Lung (tissue), 13 donors: Measurements from ENCODE around the gene JUP. TPM values are rescaled to one million over a fixed set of nuclear protein-coding genes. Genes with fewer than 3 reads are reported as not detected.

Source experiments
- ATAC-seq: fragments of 200-7000 bp; cut with Tn5 transposase; one replicate; pipeline ENCODE4 v1.9.1; 2020; ENCODE audit warnings: moderate number of reproducible peaks; ENCODE audit not compliant: insufficient read depth, low FRiP score
- DNase-seq, 3 donors: peaks; one replicate each; pipeline ENCODE4 v3.0.0-alpha.2; 2013 to 2017
- H3K27ac ChIP-seq, 2 donors: one replicate each; pipeline ENCODE4 v1.5.1; 2013; ENCODE audit warnings: mild to moderate bottlenecking in 2 of 2, moderate library complexity in 2 of 2, control low read depth in 1 of 2, inconsistent platforms in 1 of 2, low read depth in 1 of 2, low read length in 1 of 2
- H3K27me3 ChIP-seq, 3 donors: one replicate each; pipeline ENCODE4 v1.5.1; 2013; ENCODE audit warnings: low read length in 2 of 3; ENCODE audit not compliant: control insufficient read depth in 3 of 3, insufficient read depth in 3 of 3
- H3K36me3 ChIP-seq, 4 donors: one replicate each; pipeline ENCODE4 v1.5.1; 2013; ENCODE audit warnings: low read length in 4 of 4, mild to moderate bottlenecking in 1 of 4, moderate library complexity in 1 of 4; ENCODE audit not compliant: control insufficient read depth in 4 of 4, insufficient read depth in 4 of 4
- H3K4me1 ChIP-seq, 5 donors: one replicate each; pipeline ENCODE4 v1.5.1; 2013; ENCODE audit warnings: low read length in 5 of 5, mild to moderate bottlenecking in 2 of 5, moderate library complexity in 1 of 5; ENCODE audit not compliant: control insufficient read depth in 5 of 5, insufficient read depth in 5 of 5
- H3K4me3 ChIP-seq: one replicate; pipeline ENCODE4 v1.5.1; 2013; ENCODE audit warnings: mild to moderate bottlenecking, control low read depth, moderate library complexity
- H3K9ac ChIP-seq, 2 donors: one replicate each; pipeline ENCODE4 v1.5.1; 2013; ENCODE audit warnings: low read length in 2 of 2, control low read depth in 1 of 2; ENCODE audit not compliant: insufficient read depth in 1 of 2
- H3K9me3 ChIP-seq, 4 donors: one replicate each; pipeline ENCODE4 v1.5.1; 2013; ENCODE audit warnings: low read length in 3 of 4, mild to moderate bottlenecking in 1 of 4, moderate library complexity in 1 of 4; ENCODE audit not compliant: control insufficient read depth in 4 of 4, insufficient read depth in 3 of 4
- WGBS, 2 donors: extraction: QIAGEN DNeasy Blood & Tissue Kit; methylation state at CpG; one replicate each; pipeline ENCODE4 v1.1.7; 2013; 5-methylcytosine and 5-hydroxymethylcytosine counted together
- polyA plus RNA-seq, 2 donors: library from polyadenylated mRNA; stranded (reverse); fragments of 200-250 nt; gene quantifications; one replicate each; pipeline ENCODE4 v1.2.1, GENCODE V29; 2013
- small RNA-seq: library from RNA; depleted of rRNA; stranded (forward); fragments of <200 nt; gene quantifications from one replicate; pipeline ENCODE3, GENCODE V24; 2014; ENCODE audit warnings: low replicate concordance
- total RNA-seq, 2 donors: library from RNA; depleted of rRNA in 1 of 2; stranded (reverse); fragments of >200 nt in 1 of 2; gene quantifications; one replicate each; pipeline ENCODE4 v1.2.1, GENCODE V29; 2014 to 2021
- TF ChIP-seq, protein P1 (sequence below): IDR thresholded peaks from 2 replicates; pipeline ENCODE4 v1.5.1; 2012; ENCODE audit warnings: mild to moderate bottlenecking; ENCODE audit errors: control extremely low read depth, extremely low read depth
- donor health status: control.
- donor health status: control.
- donor health status: Bipolar disorder and iron deficiency.
- donor health status: healthy.
- donor health status: DM: yes; HTN: yes; CAD: no.

Gene JUP
- total and polyA plus RNA-seq, 4 donors: 60.9 to 150 (median 101) TPM

DNA sequence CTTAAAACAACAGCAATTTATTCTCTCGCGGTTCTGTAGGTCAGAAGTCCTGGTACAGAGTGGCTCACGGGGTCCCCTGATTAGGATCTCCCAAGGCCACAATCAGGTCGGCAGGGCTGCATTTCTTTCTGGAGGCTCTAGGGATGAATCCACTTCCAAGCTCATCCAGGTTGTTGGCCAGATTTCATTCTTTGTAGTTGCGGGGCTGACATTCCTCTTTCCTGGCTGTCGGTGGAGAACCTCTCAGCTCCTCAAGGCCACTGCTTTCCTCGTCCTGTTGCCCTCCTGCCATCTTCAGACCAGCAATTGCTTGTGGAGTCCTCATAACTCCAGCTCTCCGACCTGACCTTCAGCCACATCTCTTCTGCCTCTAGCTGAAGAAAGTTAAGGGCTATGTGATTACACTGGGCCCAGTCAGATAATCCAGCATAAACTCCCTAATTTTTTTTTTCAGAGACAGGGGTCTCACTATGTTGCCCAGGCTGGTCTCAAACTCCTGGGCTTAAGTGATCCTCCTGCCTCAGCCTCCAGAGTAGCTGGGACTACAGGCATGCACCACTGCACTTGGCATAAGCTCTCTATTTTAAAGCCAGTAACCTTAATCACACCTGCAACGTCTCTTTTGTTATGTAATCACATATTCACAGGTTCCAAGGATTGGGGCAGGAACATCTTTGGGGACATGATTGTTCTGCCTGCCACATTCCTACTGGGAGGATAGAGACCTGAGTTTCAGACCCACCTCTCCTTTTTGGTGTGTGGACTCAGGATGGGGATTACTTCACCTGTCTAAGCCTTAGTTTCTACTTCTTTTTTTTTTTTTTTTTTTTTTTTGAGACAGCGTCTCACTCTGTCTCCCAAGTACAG, 78.5 kb downstream of the JUP start:
- TF ChIP-seq, protein P1, sequence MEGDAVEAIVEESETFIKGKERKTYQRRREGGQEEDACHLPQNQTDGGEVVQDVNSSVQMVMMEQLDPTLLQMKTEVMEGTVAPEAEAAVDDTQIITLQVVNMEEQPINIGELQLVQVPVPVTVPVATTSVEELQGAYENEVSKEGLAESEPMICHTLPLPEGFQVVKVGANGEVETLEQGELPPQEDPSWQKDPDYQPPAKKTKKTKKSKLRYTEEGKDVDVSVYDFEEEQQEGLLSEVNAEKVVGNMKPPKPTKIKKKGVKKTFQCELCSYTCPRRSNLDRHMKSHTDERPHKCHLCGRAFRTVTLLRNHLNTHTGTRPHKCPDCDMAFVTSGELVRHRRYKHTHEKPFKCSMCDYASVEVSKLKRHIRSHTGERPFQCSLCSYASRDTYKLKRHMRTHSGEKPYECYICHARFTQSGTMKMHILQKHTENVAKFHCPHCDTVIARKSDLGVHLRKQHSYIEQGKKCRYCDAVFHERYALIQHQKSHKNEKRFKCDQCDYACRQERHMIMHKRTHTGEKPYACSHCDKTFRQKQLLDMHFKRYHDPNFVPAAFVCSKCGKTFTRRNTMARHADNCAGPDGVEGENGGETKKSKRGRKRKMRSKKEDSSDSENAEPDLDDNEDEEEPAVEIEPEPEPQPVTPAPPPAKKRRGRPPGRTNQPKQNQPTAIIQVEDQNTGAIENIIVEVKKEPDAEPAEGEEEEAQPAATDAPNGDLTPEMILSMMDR: no peak
- peaks cover 0 to 3% (median 0%) of the 10 kb centered on the region in 3 donors for H3K27me3 ChIP-seq
- no peaks in the 10 kb centered on the region for H3K4me1 ChIP-seq
- 81 to 86% methylated on average over 10 of the region's 10 CpGs for WGBS, 2 donors
- DNase-seq (no peak), ATAC-seq (no peak)
- no peaks in the 10 kb centered on the region for H3K9me3 ChIP-seq
- no peak overlapping the region for H3K27ac ChIP-seq
- no peaks in the 10 kb centered on the region for H3K36me3 ChIP-seq
- no peak overlapping the region for H3K9ac ChIP-seq
- H3K4me3 ChIP-seq: no peak overlapping the region

DNA sequence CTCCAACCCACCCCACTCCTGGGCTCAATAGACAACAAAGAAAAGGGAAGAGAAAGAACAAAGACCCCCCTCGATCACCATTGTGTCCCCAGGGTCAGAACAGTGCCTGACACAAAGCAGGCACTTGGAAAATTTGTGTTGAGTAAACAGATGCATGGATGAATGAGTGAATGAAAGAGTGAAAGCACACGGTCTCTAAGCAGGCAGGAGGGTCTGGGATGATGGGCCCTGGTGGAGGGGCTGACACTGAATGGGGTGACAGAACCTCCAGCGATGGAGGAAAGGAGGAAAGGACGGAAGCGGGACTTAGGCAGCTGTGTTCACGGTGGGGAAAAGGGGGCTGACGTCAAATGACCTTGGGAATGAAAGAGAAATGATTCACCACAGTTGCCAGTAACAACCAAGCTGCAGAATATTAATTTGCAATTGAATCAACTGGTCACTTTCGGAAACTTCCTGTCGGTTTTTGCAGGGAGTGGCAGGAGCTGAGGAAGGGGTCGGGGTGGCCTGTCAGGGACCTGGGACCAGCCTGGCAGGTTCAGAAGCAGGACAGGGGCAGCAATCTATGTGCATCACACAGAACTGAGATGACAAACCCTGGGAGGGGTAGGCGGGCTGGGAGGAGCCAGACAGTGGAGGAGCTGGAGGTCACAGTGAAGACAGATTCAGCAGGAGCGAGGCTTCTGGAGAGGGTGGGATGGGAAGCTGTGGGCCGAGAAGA, 81.1 kb downstream of the JUP start:
- no peaks in the 10 kb centered on the region for H3K9me3 ChIP-seq
- H3K36me3 ChIP-seq: no peaks in the 10 kb centered on the region
- TF ChIP-seq, protein P1: no peak
- DNase-seq (peak in 2 of 3 donors; percentile 11), ATAC-seq (no peak)
- no peak overlapping the region for H3K4me3 ChIP-seq
- H3K27ac ChIP-seq: no peak overlapping the region
- H3K9ac ChIP-seq: no peak overlapping the region
- H3K27me3 ChIP-seq: no peaks in the 10 kb centered on the region
- no peaks in the 10 kb centered on the region for H3K4me1 ChIP-seq
- 74 to 79% methylated on average over 13 of the region's 13 CpGs for WGBS, 2 donors

Small RNA genes within 50 kb of the gene (small RNA-seq; reads per million reads assigned to genes)
- gene RN7SL399P: not detected
- gene RNA5SP442: not detected

Other genes starting within 250 kb of the JUP start
- not detected for gene KRT9, start 214.7 kb downstream of the JUP start, total RNA-seq
- not detected for gene KRT9, start 214.7 kb downstream of the JUP start, polyA plus RNA-seq
- gene KRT14, start 199.8 kb downstream of the JUP start, total RNA-seq: under 1 TPM in 1 of 2 donors, not detected in 1; 0.71 TPM
- under 1 TPM; 0.37 to 0.63 TPM for gene KRT14, start 199.8 kb downstream of the JUP start, polyA plus RNA-seq
- gene KRT16, start 173.9 kb downstream of the JUP start, total RNA-seq: under 1 TPM in 1 of 2 donors, not detected in 1; 0.28 TPM
- under 1 TPM; 0.10 to 0.18 TPM for gene KRT16, start 173.9 kb downstream of the JUP start, polyA plus RNA-seq
- gene KRT17, start 162.1 kb downstream of the JUP start, total RNA-seq: 10 to 100 TPM; 39.8 to 45.4 TPM
- gene KRT17, start 162.1 kb downstream of the JUP start, polyA plus RNA-seq: 10 to 100 TPM; 27.3 to 47.2 TPM
- 100 to 1,000 TPM; 381 to 872 TPM for gene EIF1, start 97.8 kb downstream of the JUP start, total RNA-seq
- gene EIF1, start 97.8 kb downstream of the JUP start, polyA plus RNA-seq: 100 to 1,000 TPM; 485 to 867 TPM
- not detected for gene GAST, start 74.4 kb downstream of the JUP start, total RNA-seq
- not detected for gene GAST, start 74.4 kb downstream of the JUP start, polyA plus RNA-seq
- under 1 TPM; 0.21 to 0.26 TPM for gene HAP1, start 52.1 kb downstream of the JUP start, total RNA-seq
- gene HAP1, start 52.1 kb downstream of the JUP start, polyA plus RNA-seq: under 1 TPM; 0.07 to 0.57 TPM
- gene P3H4, start 25.2 kb upstream of the JUP start, total RNA-seq: 10 to 100 TPM; 12.3 to 13.2 TPM
- 1 to 10 TPM; 6.8 to 9.6 TPM for gene P3H4, start 25.2 kb upstream of the JUP start, polyA plus RNA-seq
- gene FKBP10, start 26.3 kb upstream of the JUP start, total RNA-seq: 10 to 100 TPM; 53.2 to 64.4 TPM
- 10 to 100 TPM; 32.6 to 43.3 TPM for gene FKBP10, start 26.3 kb upstream of the JUP start, polyA plus RNA-seq
- 10 to 100 TPM; 36.5 to 39.4 TPM for gene NT5C3B, start 49.5 kb upstream of the JUP start, total RNA-seq
- gene NT5C3B, start 49.5 kb upstream of the JUP start, polyA plus RNA-seq: 10 to 100 TPM; 34.9 to 68.5 TPM
- under 1 TPM in 1 of 2 donors, not detected in 1; 0.09 TPM for gene KLHL10, start 51.1 kb upstream of the JUP start, total RNA-seq
- under 1 TPM; 0.08 to 0.12 TPM for gene KLHL10, start 51.1 kb upstream of the JUP start, polyA plus RNA-seq
- gene KLHL11, start 78.7 kb upstream of the JUP start, total RNA-seq: 10 to 100 TPM; 12.2 to 27.7 TPM
- 1 to 10 TPM in 1 of 2 donors, under 1 TPM in 1; 0.63 to 1.4 TPM for gene KLHL11, start 78.7 kb upstream of the JUP start, polyA plus RNA-seq
- 100 to 1,000 TPM in 1 of 2 donors, 10 to 100 TPM in 1; 75.5 to 158 TPM for gene ACLY, start 132.2 kb upstream of the JUP start, total RNA-seq
- 10 to 100 TPM; 27.5 to 82.6 TPM for gene ACLY, start 132.2 kb upstream of the JUP start, polyA plus RNA-seq
- gene ODAD4, start 143.9 kb upstream of the JUP start, total RNA-seq: 10 to 100 TPM; 12.5 to 16.7 TPM
- gene ODAD4, start 143.9 kb upstream of the JUP start, polyA plus RNA-seq: 1 to 10 TPM; 5.4 to 6.0 TPM
- gene CNP, start 180.1 kb upstream of the JUP start, total RNA-seq: 10 to 100 TPM; 34.8 to 53.5 TPM
- gene CNP, start 180.1 kb upstream of the JUP start, polyA plus RNA-seq: 10 to 100 TPM; 32.3 to 33.1 TPM
- 10 to 100 TPM; 84.1 to 89.3 TPM for gene DNAJC7, start 230.7 kb upstream of the JUP start, total RNA-seq
- gene DNAJC7, start 230.7 kb upstream of the JUP start, polyA plus RNA-seq: 10 to 100 TPM; 66.2 to 81.8 TPM
- 10 to 100 TPM; 29.2 to 32.0 TPM for gene NKIRAS2, start 233.4 kb upstream of the JUP start, total RNA-seq
- gene NKIRAS2, start 233.4 kb upstream of the JUP start, polyA plus RNA-seq: 10 to 100 TPM; 32.7 to 44.2 TPM